HG03457 (cell line): ENCODE results near the gene HAND1.

Source experiments
- ATAC-seq: cut with Tn5 transposase; IDR thresholded peaks from one replicate; pipeline ENCODE4 v1.9.1; 2021; ENCODE audit warnings: moderate number of reproducible peaks; ENCODE audit not compliant: unreplicated experiment

The HAND1 gene

DNA sequence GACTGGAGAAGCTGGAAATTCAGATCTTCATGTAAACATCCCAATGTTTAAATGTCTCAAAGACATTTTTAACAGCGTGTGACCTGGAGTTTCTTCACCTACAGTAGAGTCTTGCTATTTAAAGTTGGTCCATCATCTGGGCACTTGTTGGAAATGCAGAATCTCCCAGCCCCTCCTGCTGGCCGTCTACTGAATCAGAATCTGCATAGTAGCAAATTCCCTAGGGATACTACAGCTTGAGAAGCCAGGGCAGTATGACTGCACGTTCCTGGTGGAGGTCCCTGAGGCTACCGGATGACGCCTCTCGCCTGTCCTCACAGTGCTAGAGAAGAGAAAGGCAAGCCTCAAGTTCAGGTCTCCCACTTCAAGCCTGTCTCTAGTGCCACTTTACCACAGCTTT lies 16.5 kb downstream of the HAND1 start:
- ATAC-seq, result no peak

DNA sequence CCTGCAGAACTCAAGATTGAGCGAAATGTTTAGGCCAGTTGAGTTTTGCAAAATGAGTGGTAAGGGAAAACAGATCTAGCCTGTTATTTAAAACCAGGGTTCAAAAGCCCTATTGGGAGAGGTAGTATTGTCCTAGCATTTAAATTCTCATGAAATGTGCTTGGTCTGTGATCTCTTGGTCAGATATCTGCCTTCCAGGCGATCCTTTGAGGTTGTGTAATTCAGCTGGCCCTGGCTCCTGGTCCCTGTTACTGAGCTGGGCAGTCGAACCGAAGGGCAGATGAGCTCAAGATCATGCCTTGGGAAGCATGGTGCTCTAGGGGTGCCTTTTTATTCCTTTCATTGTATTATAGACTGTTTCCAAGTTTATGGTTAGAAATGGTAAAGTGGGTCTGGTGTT lies 17.9 kb downstream of the HAND1 start:
- no peak for ATAC-seq

GRCh38 chr5:154459015-154459414 lies 19.0 kb downstream of the HAND1 start:
- no peak for ATAC-seq

DNA sequence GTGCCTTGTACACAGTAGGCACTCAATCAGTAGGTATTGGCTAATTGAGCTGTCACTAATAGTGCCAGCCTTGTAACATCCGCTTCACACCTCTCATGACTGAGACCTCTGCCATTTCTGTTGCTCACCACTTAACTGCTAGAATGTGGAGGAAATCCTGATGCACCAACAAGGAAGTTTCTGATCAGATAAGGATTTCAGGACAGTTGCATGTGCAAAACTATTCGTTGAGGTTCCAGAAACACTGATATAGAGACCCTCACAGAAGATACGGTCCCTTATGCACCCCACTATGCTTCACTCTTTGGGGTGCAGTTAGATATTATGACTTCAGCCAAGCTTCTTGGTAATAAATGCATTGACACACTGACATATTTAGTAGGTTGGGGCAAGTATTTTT lies 21.5 kb downstream of the HAND1 start:
- ATAC-seq, result no peak

- ATAC-seq, result no peak
Measured at GRCh38 chr5:154455585-154455984, 22.4 kb downstream of the HAND1 start.

DNA sequence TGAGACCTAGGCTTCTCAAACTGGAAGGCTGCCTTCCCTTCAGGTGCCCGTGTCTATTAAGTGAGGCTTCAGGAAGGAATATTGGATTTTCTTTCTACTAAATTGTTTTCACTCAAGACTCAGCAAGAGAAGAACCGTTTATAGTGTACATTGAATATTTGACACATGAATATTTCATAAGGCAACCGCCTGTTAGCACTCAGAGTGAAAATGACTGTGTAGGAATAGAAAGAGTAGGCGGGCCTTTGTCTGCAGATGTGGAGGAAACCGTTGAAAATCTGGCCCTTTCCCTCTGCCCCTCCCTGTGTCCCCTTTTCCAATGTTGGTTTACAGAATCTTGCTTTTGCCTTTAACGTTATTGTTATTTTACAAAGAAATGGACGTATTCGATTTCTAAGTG lies 26.1 kb downstream of the HAND1 start:
- no peak for ATAC-seq

- ATAC-seq, result no peak
Measured at GRCh38 chr5:154449786-154450185, 28.2 kb downstream of the HAND1 start.

DNA sequence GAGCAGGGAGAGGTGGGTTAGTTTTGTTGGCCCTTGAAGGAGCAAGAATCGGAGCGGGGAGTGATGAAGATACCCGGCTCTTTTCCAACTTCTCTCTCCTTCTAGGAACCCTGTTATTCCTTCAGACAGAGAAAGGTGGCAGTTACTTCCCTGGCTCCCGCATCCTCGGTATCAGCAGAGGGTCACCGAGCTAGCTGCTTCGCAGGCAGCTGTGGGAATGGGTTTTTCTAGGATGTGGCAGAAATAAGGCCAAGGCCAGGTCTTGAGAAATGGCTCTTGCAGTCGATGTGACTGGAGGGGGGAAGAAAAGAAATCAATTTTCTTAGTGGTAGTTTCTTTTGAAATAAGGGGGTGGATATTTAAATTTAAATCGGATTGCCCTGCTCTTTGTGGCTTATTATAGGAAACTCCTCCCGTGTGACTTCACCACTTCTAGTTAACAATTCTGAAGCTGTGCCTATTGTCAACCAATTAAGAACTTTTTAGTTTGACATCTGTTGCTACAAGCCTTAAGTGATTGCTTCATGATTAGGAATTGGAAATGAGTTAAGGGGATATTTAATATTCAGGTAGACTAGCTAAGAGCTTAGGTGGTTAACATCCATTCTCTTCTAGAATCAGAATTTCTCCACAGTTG lies 30.8 kb downstream of the HAND1 start:
- no peak for ATAC-seq

DNA sequence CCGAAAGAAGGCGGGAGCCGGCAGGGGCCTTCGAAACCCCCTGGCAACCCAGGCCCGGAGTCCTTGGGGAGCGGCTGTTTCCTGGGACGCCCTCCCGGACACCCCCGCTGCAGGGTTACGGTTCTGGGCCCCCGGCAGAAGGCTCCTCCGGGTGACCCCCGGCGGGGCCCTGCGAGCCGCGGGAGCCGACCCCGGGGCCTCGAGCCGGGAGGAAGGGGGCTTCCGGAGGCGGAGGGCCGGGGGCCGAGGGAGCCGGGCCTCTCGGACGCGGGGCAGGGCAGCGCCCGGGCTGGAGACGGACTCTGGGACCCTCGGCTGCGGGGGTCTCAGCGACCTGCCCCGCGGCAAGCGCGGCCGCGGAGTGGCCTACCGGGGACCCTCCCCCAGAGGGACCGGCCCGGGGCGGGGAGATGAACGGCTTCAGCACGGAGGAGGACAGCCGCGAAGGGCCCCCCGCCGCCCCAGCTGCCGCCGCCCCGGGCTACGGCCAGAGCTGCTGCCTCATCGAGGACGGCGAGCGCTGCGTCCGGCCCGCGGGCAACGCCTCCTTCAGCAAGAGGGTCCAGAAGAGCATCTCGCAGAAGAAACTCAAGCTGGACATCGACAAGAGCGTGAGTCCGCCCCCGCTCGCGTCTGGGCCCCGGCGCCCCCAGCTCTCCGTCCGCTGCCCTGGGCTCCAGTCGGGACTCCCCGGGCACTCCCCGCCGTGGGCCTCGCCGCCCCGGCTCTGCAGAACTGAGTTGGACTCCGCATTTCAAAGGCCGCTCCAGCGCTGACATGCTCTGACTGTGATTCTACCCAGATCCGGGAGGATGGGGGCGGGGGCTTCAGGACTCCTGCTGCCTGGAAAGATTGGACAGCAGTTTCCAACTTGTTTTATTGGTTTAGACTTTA lies 31.6 kb downstream of the HAND1 start:
- peak; percentile 12 for ATAC-seq

DNA sequence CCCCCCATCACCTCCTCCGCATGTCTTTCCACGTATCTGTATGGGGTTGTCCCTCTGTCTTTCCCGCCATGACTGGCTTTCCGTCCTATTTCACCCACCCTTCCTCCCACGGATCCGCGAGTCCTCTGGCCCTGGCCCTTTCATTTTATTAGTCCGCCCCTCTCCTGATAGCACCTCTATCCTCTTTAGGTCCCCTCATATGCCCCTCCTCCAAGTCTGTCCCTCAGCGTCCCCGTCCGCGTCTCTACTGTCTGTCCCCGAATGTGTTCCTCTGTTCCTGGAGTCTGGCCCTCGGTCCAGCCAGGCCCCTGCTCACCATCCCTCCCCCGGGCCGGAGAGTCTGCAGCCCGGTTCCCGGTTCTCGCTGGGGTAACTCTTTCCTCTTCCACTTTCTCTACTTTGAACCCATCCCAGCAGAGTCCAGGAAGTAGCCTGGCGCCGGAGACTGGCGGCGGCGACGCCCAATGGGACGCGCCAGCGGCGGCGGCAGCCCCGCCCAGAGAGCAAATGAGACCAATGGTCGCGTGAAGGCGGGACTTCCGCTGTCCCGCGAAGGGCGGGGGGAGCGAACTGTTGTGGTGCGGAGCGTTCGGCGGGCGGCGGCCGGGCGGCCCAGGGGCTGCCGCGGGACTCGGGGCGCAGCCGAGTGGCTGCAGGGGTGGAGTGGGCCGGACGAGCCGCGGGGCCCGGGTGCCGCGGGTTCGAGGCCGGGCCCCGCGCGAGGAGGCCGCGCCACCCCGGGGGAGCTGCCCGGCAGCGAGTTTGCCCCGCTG lies 32.4 kb downstream of the HAND1 start, which contains the start of gene SAP30L:
SAP30L (plus strand) TSS at position 576 of the 773 bp plus-strand sequence. CDS start 608 bp downstream, outside the sequence.
- peak; percentile 92 for ATAC-seq

DNA sequence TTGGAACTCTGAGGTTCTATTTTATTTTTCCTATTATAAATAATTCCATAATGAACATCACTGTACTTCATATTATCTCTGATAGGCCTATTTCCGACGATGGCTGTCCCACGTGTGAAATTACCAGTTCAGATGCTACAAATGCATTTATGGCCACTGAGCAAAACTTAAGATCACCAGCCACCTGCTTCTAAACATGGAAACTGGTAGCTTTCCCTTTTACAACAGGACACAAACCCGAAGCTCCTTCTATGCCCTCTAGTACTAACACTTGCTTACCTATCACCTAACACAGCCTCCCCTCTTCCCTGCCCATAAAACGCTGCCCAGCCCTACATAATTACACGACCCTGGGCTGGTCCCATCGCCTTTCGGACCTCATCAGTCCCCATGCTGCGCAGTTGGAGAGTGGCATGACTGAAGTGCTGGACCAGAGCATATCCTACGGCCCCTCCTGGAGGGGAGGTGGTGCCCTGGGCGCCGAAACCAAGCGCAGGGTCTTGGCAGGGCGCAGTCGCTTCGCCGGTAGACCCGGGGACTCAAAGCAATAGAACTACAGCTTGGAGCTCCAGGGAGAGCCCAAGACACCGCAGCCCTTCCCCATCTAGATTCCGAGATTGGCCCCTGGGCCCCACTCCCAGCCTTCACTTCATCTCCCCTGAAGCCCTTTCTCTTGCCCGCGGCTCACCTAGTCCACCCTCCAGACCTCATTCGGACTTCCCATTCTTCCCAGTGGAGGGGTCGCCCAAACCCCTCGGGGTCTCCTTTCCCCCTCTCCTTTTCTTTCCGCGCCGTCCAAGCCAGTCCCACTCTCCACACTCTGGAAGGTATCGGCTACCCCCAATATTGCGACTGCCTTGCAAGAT lies 33.2 kb downstream of the HAND1 start:
- no peak for ATAC-seq

DNA sequence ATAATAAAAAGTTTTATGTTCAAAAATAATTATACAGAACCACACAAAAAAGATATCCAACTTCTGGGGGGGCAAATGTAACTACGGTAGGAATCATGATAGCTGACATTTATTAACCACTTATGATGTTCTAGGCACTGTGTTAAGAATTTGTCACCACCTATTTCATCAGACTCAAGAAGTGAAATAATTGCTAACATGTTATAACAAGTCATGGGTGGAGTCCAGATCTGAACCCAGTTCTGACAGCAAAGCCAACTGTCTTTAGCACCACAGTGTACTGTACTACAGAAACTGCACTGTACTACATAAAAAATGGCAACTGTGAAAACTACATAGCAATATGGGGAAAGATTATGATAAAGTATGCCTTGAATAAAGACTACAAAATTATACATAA lies 35.2 kb downstream of the HAND1 start:
- ATAC-seq, result no peak

GRCh38 chr5:154440540-154440939 lies 37.5 kb downstream of the HAND1 start:
- no peak for ATAC-seq

DNA sequence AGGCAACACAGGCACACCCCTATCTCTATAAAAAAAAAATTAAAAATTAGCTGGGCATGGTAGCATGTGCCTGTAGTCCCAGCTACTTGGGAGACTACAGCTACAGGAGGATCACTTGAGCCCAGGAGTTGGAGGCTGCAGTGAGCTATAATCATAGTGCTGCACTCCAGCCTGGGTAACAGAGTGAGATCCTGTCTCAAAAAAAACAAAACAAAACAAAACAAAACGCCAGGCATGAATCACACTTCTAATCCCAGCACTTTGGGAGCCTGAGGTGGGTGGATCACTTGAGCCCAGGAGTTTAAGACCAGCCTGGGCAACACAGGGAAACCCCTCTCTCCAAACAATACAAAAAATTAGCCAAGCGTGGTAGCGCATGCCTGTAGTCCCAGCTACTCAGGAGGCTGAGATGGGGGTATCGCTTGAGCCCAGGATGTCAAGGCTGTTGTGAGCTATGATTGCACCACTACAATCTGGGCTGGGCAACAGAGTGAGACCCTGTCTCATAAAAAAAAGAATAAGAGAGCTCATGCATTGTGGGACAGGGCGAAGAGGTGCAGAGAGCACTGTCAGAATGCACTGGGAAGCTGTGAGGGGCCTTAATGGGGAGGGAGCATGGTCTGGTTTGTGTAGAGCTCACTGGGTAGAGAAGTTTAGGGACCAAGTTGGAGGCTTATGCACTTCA lies 40.6 kb downstream of the HAND1 start:
- no peak for ATAC-seq

GRCh38 chr5:154435226-154435625 lies 42.8 kb downstream of the HAND1 start:
- no peak for ATAC-seq

DNA sequence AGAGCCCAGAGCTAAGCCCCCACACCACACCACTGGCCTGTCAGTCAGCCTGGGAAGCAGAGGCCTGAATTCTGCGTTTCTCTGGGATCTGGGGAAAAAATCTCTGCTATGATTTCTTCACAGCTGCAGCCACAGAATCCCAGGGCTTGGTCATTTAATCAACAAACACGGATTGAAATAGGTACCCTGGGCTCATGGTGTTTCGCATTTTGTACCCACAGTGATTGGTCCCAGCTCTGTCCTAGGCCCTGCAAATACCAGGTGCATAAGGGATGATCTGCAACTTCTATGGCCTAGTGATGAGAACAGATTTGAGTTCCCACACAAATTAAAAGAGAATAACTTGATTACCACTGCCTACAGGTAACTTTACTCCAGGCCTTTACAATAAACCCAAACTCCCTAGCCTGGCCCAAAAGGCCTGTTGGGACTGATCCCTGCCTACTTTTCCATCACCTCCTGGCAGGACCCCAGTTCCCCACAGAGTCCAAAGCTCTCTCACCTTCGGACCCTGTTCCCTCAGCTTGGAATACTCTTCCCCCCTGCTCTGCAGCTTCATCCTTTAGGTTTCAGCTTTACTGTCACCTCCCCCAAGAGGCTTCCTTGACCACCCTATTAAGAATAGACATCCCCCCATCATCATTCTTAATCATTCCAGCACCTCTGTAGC lies 46.9 kb downstream of the HAND1 start:
- ATAC-seq, result no peak

GRCh38 chr5:154430466-154430865 lies 47.6 kb downstream of the HAND1 start:
- ATAC-seq, result no peak

GRCh38 chr5:154429341-154429740 lies 48.7 kb downstream of the HAND1 start:
- ATAC-seq, result no peak

- ATAC-seq, result no peak
Measured at GRCh38 chr5:154428208-154428607, 49.8 kb downstream of the HAND1 start.
